HEK293T (cell line): Measurements from ENCODE around the gene TMCO4.

Experiments
- ARNT ChIP-seq: fragments of 450-650 bp; IDR thresholded peaks from 2 replicates; pipeline ENCODE4 v1.6.1; 2017; ENCODE audit warnings: mild to moderate bottlenecking
- BHLHE40 ChIP-seq: fragments of 450-650 bp; IDR thresholded peaks from 2 replicates; pipeline ENCODE4 v1.6.1; 2016; ENCODE audit warnings: mild to moderate bottlenecking, moderate library complexity, borderline replicate concordance
- FOXA1 ChIP-seq: fragments of 450-650 bp; IDR thresholded peaks from 2 replicates; pipeline ENCODE4 v1.6.1; 2016; ENCODE audit warnings: mild to moderate bottlenecking
- FOXK2 ChIP-seq: fragments of 450-650 bp; IDR thresholded peaks from 2 replicates; pipeline ENCODE4 v1.6.1; 2016; ENCODE audit warnings: mild to moderate bottlenecking
- FOXM1 ChIP-seq: fragments of 450-650 bp; IDR thresholded peaks from 2 replicates; pipeline ENCODE4 v1.6.1; 2017; ENCODE audit warnings: mild to moderate bottlenecking, borderline replicate concordance
- HDGF ChIP-seq: fragments of 450-650 bp; IDR thresholded peaks from 2 replicates; pipeline ENCODE4 v1.6.1; 2017; ENCODE audit warnings: antibody characterized with exemption, borderline replicate concordance
- L3MBTL2 ChIP-seq: fragments of 450-650 bp; conservative IDR thresholded peaks from 2 replicates; pipeline ENCODE4 v1.6.1; 2016; ENCODE audit warnings: mild to moderate bottlenecking
- NFRKB ChIP-seq: fragments of 450-650 bp; IDR thresholded peaks from 2 replicates; pipeline ENCODE4 v1.6.1; 2016; ENCODE audit warnings: mild to moderate bottlenecking, moderate library complexity
- PKNOX1 ChIP-seq: fragments of 450-650 bp; IDR thresholded peaks from 2 replicates; pipeline ENCODE4 v1.6.1; 2016
- SP1 ChIP-seq: fragments of 450-650 bp; IDR thresholded peaks from 2 replicates; pipeline ENCODE4 v1.6.1; 2017
- TARDBP ChIP-seq: fragments of 450-650 bp; IDR thresholded peaks from 2 replicates; pipeline ENCODE4 v1.6.1; 2016
- ZNF384 ChIP-seq: fragments of 450-650 bp; IDR thresholded peaks from 2 replicates; pipeline ENCODE4 v1.6.1; 2016

GRCh38 chr1:19705464-19705863, 94.3 kb downstream of the TMCO4 start:
- no peak for TF ChIP-seq TARDBP
- TF ChIP-seq SP1: no peak
- no peak for TF ChIP-seq NFRKB
- TF ChIP-seq HDGF: no peak
- no peak for TF ChIP-seq ARNT
- no peak for TF ChIP-seq FOXA1
- no peak for TF ChIP-seq ZNF384
- TF ChIP-seq PKNOX1: no peak
- no peak for TF ChIP-seq FOXM1
- no peak for TF ChIP-seq L3MBTL2
- no peak for TF ChIP-seq FOXK2
- TF ChIP-seq BHLHE40: no peak
